Measurements from ENCODE around the gene SERTAD1. TPM values are rescaled to one million over a fixed set of nuclear protein-coding genes. Genes with fewer than 3 reads are reported as not detected.
A peak's percentile ranks its signal among the peaks of the same experiment; 100 is the strongest.

Gene SERTAD1
- polyA plus RNA-seq, 3 donors = 21.0 to 55.9 (median 21.6) TPM

DNA sequence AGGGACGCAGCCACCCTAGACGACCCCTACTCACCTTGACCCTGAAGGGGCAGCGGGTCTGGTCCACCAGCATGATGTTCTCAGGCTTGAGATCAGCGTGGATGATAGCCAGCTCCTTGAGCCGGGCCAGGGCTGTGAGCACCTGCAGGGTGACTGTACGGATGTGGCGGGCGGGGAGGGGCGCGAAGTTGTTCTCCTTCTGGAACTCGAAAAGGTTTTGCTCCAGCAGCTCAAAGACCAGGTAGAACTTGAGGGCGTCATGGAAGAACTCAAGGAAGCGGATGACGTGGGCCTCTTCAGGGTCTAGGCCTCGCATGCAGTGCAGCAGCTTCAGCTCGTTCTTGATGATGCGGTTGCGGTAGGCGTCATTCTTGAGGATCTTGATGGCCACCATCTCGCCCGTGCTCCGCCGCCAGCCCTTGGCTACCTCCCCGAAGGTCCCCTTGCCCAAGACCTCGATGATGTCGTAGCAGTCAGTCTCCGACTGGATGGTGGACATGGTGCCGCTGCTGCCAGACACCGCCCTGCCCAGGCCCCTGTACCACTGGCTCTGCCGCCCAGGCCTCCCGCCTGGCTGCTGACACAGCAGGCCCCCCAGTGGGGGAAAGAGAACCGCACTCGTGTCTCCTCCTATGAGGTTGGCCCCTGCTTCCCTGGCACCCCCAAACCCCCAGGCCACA, 36.2 kb downstream of the SERTAD1 start:
- Histone ChIP-seq H4K20me1 (ENCODE audit: insufficient read depth, low read length) (no peaks in the 10 kb centered on the region), H3K27ac (ENCODE audit: low read depth in 1 of 2, low read length in 2 of 2) (no peak overlapping the region), H3K9me3 (replicated peaks in 1 of 2; ENCODE audit: control insufficient read depth in 1 of 2, insufficient read depth in 1 of 2, low read length in 2 of 2) (no peaks in the 10 kb centered on the region), H3K4me1 (ENCODE audit: control insufficient read depth in 1 of 2, insufficient read depth in 2 of 2, low read length in 2 of 2) (peaks cover 5 to 10% of the 10 kb centered on the region in 2 donors), H3K27me3 (ENCODE audit: control insufficient read depth in 2 of 2, insufficient read depth in 2 of 2, low read length in 2 of 2) (no peaks in the 10 kb centered on the region), H3K79me2 (ENCODE audit: insufficient read depth, low read length) (no peaks in the 10 kb centered on the region), H3K4me2 (replicated peaks; ENCODE audit: extremely low read depth, low read length, poor library complexity, severe bottlenecking) (no peak overlapping the region), H3K36me3 (replicated peaks in 1 of 2; ENCODE audit: control insufficient read depth in 1 of 2, insufficient read depth in 2 of 2, low read length in 2 of 2) (no peaks in the 10 kb centered on the region), H3K9ac (ENCODE audit: insufficient read depth, low read length, poor library complexity, severe bottlenecking) (no peak overlapping the region), H3K4me3 (replicated peaks in 1 of 3; ENCODE audit: low read depth in 2 of 3, low read length in 3 of 3) (no peak overlapping the region), H2AFZ (ENCODE audit: insufficient read depth, low read depth, low read length, poor library complexity, severe bottlenecking) (no peak overlapping the region)
- DNase-seq = no peak
- no peak overlapping the region for H3K27ac Mint-ChIP-seq
- WGBS (ENCODE audit: insufficient coverage) = 98% methylated on average over 29 of the region's 33 CpGs
- TF ChIP-seq, protein P1, sequence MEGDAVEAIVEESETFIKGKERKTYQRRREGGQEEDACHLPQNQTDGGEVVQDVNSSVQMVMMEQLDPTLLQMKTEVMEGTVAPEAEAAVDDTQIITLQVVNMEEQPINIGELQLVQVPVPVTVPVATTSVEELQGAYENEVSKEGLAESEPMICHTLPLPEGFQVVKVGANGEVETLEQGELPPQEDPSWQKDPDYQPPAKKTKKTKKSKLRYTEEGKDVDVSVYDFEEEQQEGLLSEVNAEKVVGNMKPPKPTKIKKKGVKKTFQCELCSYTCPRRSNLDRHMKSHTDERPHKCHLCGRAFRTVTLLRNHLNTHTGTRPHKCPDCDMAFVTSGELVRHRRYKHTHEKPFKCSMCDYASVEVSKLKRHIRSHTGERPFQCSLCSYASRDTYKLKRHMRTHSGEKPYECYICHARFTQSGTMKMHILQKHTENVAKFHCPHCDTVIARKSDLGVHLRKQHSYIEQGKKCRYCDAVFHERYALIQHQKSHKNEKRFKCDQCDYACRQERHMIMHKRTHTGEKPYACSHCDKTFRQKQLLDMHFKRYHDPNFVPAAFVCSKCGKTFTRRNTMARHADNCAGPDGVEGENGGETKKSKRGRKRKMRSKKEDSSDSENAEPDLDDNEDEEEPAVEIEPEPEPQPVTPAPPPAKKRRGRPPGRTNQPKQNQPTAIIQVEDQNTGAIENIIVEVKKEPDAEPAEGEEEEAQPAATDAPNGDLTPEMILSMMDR (IDR thresholded peaks at IDR 0.05) = no peak
- intact Hi-C loops (cut with micrococcal nuclease) = loop anchor here in 1 of 2 donors (10.0 kb wide), 1 partner anchor 85 kb away; no protein-coding TSS in a partner anchor
- H3K27me3 Mint-ChIP-seq (ENCODE audit: low read depth in 3 of 3) = peaks cover 3 to 9% (median 7%) of the 10 kb centered on the region in 3 donors
- no peak overlapping the region for H3K4me3 Mint-ChIP-seq
- H3K9me3 Mint-ChIP-seq = peaks cover 0 to 4% (median 0%) of the 10 kb centered on the region in 7 donors
- H3K36me3 Mint-ChIP-seq = no peaks in the 10 kb centered on the region
- H3K4me1 Mint-ChIP-seq = peaks cover 15% of the 10 kb centered on the region

DNA sequence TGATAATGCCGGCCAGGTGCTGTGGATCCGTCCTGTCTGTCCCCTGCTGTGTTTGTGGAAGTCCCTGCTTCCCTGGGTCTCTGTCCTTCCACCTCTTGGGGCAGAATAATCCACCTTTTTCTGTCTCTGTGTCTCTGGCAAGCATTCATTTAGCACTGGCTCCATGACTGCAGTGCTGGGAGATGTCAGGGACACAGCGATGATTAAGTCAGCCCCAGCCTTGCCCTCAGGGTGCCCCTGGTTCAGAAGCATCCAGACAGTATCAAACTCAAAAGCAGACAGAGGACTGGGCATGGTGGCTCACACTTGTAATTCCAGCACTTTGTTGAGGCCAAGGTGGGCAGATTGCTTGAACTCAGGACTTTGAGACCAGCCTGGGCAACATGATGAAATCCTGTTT, 37.3 kb downstream of the SERTAD1 start:
- TF ChIP-seq, protein P1 (IDR thresholded peaks at IDR 0.05) = no peak
- H4K20me1 ChIP-seq (ENCODE audit: insufficient read depth, low read length) = no peaks in the 10 kb centered on the region
- H3K4me3 Mint-ChIP-seq = no peak overlapping the region
- H3K4me1 ChIP-seq (ENCODE audit: control insufficient read depth in 1 of 2, insufficient read depth in 2 of 2, low read length in 2 of 2) = peaks cover 5 to 10% of the 10 kb centered on the region in 2 donors
- no peaks in the 10 kb centered on the region for H3K79me2 ChIP-seq (ENCODE audit: insufficient read depth, low read length)
- H3K4me2 ChIP-seq (replicated peaks; ENCODE audit: extremely low read depth, low read length, poor library complexity, severe bottlenecking) = no peak overlapping the region
- no peaks in the 10 kb centered on the region for H3K27me3 ChIP-seq (ENCODE audit: control insufficient read depth in 2 of 2, insufficient read depth in 2 of 2, low read length in 2 of 2)
- intact Hi-C loops (cut with micrococcal nuclease) = no loop called here
- H3K36me3 ChIP-seq (replicated peaks in 1 of 2; ENCODE audit: control insufficient read depth in 1 of 2, insufficient read depth in 2 of 2, low read length in 2 of 2) = no peaks in the 10 kb centered on the region
- no peaks in the 10 kb centered on the region for H3K36me3 Mint-ChIP-seq
- H3K4me1 Mint-ChIP-seq = peaks cover 15% of the 10 kb centered on the region
- WGBS (ENCODE audit: insufficient coverage) = 100% methylated on average over 2 of the region's 3 CpGs
- H3K4me3 ChIP-seq (replicated peaks in 1 of 3; ENCODE audit: low read depth in 2 of 3, low read length in 3 of 3) = no peak overlapping the region
- peaks cover 3 to 14% (median 3%) of the 10 kb centered on the region in 3 donors for H3K27me3 Mint-ChIP-seq (ENCODE audit: low read depth in 3 of 3)
- H2AFZ ChIP-seq (ENCODE audit: insufficient read depth, low read depth, low read length, poor library complexity, severe bottlenecking) = no peak overlapping the region
- H3K27ac ChIP-seq (ENCODE audit: low read depth in 1 of 2, low read length in 2 of 2) = no peak overlapping the region
- H3K9me3 ChIP-seq (replicated peaks in 1 of 2; ENCODE audit: control insufficient read depth in 1 of 2, insufficient read depth in 1 of 2, low read length in 2 of 2) = no peaks in the 10 kb centered on the region
- peaks cover 0 to 4% (median 0%) of the 10 kb centered on the region in 7 donors for H3K9me3 Mint-ChIP-seq
- no peak overlapping the region for H3K9ac ChIP-seq (ENCODE audit: insufficient read depth, low read length, poor library complexity, severe bottlenecking)
- peak overlapping the region in 2 of 7 donors; percentile 18 to 60 for H3K27ac Mint-ChIP-seq
- no peak for DNase-seq
